ENCODE measurements around the gene RNU2-1.

Gene RNU2-1

DNA sequence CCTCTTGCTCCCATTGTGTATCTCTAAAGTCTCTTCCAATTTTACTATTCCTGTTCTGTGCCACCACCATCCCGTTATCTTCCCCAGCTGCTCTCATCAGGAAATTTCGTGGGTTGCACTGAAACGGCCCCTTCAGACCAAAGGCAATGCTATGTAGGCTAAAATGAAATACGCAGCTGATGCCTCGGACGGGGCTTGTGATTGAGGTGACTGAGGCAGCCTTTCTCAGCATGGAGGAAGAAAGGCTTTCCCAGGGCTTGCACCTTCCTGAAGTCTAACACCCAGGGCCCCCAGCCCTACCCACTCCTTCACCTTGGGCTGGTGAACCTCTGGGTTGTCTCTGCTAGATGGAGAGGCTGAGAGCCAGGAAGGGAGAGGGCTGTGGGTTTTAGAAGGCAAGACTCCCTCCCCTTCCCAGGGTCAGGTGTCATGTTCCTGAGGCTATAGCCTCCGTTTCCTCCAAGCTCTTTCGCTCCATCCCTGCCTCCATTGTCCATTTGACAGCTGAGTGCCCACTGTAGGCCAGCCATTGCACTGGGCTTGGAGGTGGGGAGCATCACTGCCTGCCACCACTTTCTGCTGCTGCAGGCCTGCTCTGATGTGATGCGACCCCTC lies 13.2 kb downstream of the RNU2-1 start:
- H3K27ac ChIP-seq: no peak overlapping the region

DNA sequence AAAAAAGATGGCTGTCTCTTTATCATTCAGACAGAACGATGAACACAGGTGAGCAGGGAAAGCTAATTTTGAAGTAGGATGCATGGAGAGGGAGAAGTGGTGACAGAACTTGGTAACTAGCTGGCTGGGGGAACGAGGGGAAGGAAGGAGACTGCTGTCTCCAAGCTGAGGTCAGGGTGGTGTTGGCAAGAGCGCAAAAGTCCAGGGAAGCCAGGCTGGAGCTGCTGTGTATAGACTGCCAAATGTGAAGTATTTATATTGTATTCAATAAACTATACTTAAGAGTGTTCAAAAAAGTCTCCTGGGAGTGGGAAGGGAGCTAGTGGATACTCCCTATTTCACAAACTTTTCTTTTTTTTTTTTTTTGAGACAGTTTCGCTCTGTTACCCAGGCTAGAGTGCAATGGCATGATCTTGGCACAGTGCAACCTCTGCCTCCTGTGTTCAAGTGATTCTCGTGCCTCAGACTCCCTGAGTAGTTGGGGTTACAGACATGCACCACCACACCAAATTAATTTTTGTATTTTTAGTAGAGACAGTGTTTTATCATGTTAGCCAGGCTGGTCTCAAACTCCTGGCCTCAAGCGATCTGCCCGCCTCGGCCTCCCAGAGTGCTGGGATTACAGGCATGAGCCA lies 13.9 kb downstream of the RNU2-1 start:
- H3K27ac ChIP-seq: no peak overlapping the region
- TF ChIP-seq ZFX (IDR thresholded peaks at IDR 0.05): no peak
- no peak for TF ChIP-seq CTCF (conservative IDR thresholded peaks at IDR 0.05)

More for the DNA sequence above, 13.2 kb downstream of the RNU2-1 start:
- no peak for TF ChIP-seq ZFX (IDR thresholded peaks at IDR 0.05)
- no peak for TF ChIP-seq CTCF (conservative IDR thresholded peaks at IDR 0.05)

DNA sequence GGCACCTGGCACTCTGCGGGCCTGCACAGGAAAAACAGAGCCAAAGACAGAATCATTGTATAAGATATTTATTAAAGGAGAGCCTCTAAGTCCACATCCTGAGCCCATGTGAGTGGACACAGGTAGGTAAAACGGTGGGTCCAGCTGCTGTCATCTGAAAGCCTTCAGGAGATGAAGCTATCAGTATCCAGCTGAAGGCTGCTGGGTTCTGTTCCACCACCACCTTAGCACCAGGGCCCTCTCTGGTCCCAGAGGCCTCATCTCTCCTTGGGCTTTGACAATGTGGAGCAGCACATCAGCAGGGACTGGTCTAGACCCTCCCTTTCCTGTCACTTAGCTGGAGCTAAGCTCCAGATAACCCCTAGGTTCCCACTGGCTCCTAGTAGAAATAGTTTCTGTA lies 14.8 kb downstream of the RNU2-1 start:
- no peak overlapping the region for H3K27ac ChIP-seq
- TF ChIP-seq CTCF (conservative IDR thresholded peaks at IDR 0.05) (no peak), ZFX (IDR thresholded peaks at IDR 0.05) (no peak)

DNA sequence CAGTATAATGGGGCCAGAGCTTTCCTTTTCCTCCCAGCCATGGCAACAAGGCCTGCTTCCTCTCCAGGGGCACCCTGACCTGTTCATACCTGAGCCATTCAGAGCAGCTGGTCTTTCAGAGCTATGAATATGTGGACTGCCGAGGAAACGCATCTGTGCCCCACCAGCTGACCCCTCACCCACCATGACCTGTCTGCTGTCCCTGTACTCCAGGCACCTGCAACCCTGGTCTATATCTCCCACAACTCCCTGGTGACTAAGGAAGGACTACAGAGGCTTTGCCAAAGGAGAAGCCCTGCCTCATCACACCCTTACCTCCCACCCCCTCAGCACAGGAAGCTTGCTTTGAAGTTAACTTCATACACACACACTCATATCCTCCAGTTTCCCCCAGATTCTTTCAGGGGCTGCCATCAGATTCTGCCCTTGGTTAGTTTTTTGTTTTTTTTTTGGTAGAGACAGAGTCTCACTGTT lies 16.1 kb downstream of the RNU2-1 start:
- TF ChIP-seq CTCF (conservative IDR thresholded peaks at IDR 0.05): no peak
- TF ChIP-seq ZFX (IDR thresholded peaks at IDR 0.05): no peak
- no peak overlapping the region for H3K27ac ChIP-seq

DNA sequence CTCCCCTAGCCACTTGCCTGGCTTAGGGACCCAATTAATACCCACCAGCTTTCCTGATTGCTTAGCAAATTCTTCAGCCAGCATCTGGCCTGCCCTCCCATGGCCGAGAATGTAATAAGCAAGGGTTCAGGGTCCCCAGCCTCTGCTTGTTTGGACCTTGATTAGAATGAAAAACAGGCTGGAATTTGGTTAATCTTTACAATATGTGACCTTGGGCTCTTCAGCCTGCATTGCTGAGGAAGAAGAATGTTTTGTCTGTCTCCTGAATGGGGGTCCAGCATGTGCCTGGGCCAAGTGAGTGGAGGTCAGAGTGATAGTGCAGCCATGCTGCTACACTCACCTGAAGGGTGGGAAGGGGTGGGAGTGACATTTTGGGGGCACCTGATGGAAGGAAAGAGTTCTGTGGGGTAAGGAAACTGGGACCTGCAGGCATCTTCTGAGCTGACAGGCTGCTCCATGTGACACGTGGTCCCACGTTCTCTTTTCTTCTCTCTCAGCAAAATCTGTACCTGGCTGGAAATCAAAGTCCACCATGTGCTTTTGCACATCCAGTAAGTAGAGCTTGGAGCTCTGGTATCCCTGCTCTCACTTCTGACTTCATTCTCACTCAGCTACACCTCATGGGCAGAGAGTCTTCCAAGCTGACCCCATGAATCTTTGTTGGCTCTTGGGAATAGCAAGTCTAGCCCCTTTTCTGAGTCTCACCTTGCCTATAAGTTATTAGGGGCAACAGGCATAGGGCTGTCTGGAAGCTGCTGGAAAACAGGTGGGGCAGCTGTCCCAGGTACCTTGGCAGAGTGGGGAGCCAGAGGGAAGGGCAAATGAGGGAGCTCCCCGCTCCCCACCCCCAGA lies 16.8 kb downstream of the RNU2-1 start:
- no peak overlapping the region for H3K27ac ChIP-seq
- TF ChIP-seq ZFX (IDR thresholded peaks at IDR 0.05) (no peak), CTCF (conservative IDR thresholded peaks at IDR 0.05) (no peak)

GRCh38 chr17:43216369-43216761 lies 17.4 kb downstream of the RNU2-1 start:
- TF ChIP-seq CTCF (conservative IDR thresholded peaks at IDR 0.05) (no peak), ZFX (IDR thresholded peaks at IDR 0.05) (no peak)
- H3K27ac ChIP-seq: no peak overlapping the region

DNA sequence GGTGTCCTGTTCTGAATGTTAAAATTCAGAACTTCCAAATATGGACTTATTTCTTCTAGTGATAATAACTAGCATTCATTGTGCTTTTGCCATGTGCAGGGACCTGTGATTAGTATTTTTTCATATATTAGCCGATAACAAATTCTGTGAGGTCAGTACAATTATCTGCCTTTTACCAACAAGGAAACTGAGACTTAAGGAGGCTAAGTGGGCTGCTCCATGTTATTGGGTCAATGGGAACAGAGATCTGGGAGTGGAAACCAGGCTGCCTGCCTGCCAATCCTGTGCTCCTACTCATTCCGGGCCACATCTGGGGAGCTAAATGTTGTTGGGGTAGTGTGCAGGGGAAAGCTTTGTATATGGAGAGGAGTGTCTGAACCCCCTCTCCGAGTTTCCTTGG lies 18.4 kb downstream of the RNU2-1 start:
- no peak for TF ChIP-seq CTCF (conservative IDR thresholded peaks at IDR 0.05)
- no peak for TF ChIP-seq ZFX (IDR thresholded peaks at IDR 0.05)
- H3K27ac ChIP-seq: no peak overlapping the region

All from C4-2B (cell line).